SK-N-MC (cell line): ENCODE measurements around the gene MS4A6A.

Experiments used
- EZH2 ChIP-seq: fragments of 200-600 bp; sonication (generic); IDR thresholded peaks from one replicate; pipeline ENCODE4 v1.6.1; 2017; ENCODE audit warnings: antibody characterized with exemption
- FOXP2 ChIP-seq: optimal IDR thresholded peaks from 2 replicates; pipeline ENCODE3; 2011; ENCODE audit warnings: mild to moderate bottlenecking, moderate library complexity; ENCODE audit not compliant: insufficient read depth; ENCODE audit errors: extremely low read length, control extremely low read depth
- POLR2AphosphoS5 ChIP-seq: IDR thresholded peaks from 2 replicates; pipeline ENCODE4 v1.6.1; 2012; ENCODE audit warnings: mild to moderate bottlenecking, low read depth, low read length, borderline replicate concordance

DNA sequence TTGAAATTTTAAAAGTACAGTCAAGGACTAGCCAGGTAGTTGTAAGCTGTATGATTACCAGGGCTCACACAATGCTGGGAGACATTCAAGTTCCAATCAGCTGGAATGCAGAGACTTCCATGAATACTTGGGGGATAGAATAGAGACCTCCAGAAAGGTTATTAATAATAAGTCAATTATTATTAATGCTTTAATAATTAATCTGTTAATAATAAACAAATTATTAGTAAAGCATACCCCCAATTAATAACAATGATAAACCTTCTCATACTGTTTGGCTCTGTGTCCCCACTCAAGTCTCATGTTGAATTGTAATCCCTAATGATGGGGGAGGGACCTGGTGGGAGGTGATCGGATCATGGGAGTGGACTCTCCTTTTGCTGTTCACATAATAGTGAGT is 14.6 kb upstream of the MS4A6A start:
- TF ChIP-seq POLR2AphosphoS5 (no peak), EZH2 (no peak), FOXP2 (no peak)
